GM18873 (cell line): ENCODE results near the gene ROBO2.

Source experiments
- ATAC-seq: cut with Tn5 transposase; IDR thresholded peaks from one replicate; pipeline ENCODE4 v1.9.1; 2021; ENCODE audit warnings: mild to moderate bottlenecking, moderate library complexity, moderate number of reproducible peaks; ENCODE audit not compliant: unreplicated experiment, low FRiP score

Gene ROBO2

GRCh38 chr3:77462951-77463350 is 423.1 kb downstream of the ROBO2 start:
- ATAC-seq, result no peak

- ATAC-seq, result no peak
Observed at GRCh38 chr3:77464111-77464688, 424.3 kb downstream of the ROBO2 start.

- ATAC-seq, result no peak
Observed at GRCh38 chr3:77466562-77467115, 426.7 kb downstream of the ROBO2 start.

- ATAC-seq, result no peak
Observed at GRCh38 chr3:77467702-77468625, 428.1 kb downstream of the ROBO2 start.

- no peak for ATAC-seq
Observed at GRCh38 chr3:77468626-77469020, 428.7 kb downstream of the ROBO2 start.

GRCh38 chr3:77475507-77475906 is 435.6 kb downstream of the ROBO2 start:
- ATAC-seq, result no peak

GRCh38 chr3:77479021-77479420 is 439.1 kb downstream of the ROBO2 start:
- no peak for ATAC-seq

- ATAC-seq, result no peak
Observed at GRCh38 chr3:77489216-77489615, 449.3 kb downstream of the ROBO2 start.

GRCh38 chr3:77491961-77492360 is 452.1 kb downstream of the ROBO2 start:
- ATAC-seq, result no peak

GRCh38 chr3:77500721-77501120 is 460.8 kb downstream of the ROBO2 start:
- no peak for ATAC-seq

- ATAC-seq, result no peak
Observed at GRCh38 chr3:77506384-77506783, 466.5 kb downstream of the ROBO2 start.

GRCh38 chr3:77513542-77513941 is 473.6 kb downstream of the ROBO2 start:
- ATAC-seq, result no peak

GRCh38 chr3:77514766-77515165 is 474.9 kb downstream of the ROBO2 start:
- no peak for ATAC-seq

GRCh38 chr3:77524463-77524862 is 484.6 kb downstream of the ROBO2 start:
- no peak for ATAC-seq

GRCh38 chr3:77524946-77525682 is 485.2 kb downstream of the ROBO2 start:
- ATAC-seq, result no peak

- no peak for ATAC-seq
Observed at GRCh38 chr3:77526573-77527113, 486.7 kb downstream of the ROBO2 start.

GRCh38 chr3:77529522-77529921 is 489.6 kb downstream of the ROBO2 start:
- no peak for ATAC-seq

- ATAC-seq, result no peak
Observed at GRCh38 chr3:77530870-77531269, 491.0 kb downstream of the ROBO2 start.

- ATAC-seq, result no peak
Observed at GRCh38 chr3:77535116-77535515, 495.2 kb downstream of the ROBO2 start.

- no peak for ATAC-seq
Observed at GRCh38 chr3:77536038-77536775, 496.3 kb downstream of the ROBO2 start.
